Erythroblast (primary cell): ENCODE measurements around the gene PLEKHH3.

Source experiments
- DNase-seq, 2 experiments: peaks; one replicate each; lab custom pipeline; 2025; lab: John Stamatoyannopoulos, UW
- GATA1 ChIP-seq: IDR thresholded peaks from 2 replicates; pipeline ENCODE4 v1.6.1; 2011; ENCODE audit warnings: low read depth, mild to moderate bottlenecking, control low read depth, low read length, moderate library complexity
- POLR2A ChIP-seq: IDR thresholded peaks from 2 replicates; pipeline ENCODE4 v1.6.1; 2011; ENCODE audit warnings: mild to moderate bottlenecking, low read length

PLEKHH3 gene, protein sequence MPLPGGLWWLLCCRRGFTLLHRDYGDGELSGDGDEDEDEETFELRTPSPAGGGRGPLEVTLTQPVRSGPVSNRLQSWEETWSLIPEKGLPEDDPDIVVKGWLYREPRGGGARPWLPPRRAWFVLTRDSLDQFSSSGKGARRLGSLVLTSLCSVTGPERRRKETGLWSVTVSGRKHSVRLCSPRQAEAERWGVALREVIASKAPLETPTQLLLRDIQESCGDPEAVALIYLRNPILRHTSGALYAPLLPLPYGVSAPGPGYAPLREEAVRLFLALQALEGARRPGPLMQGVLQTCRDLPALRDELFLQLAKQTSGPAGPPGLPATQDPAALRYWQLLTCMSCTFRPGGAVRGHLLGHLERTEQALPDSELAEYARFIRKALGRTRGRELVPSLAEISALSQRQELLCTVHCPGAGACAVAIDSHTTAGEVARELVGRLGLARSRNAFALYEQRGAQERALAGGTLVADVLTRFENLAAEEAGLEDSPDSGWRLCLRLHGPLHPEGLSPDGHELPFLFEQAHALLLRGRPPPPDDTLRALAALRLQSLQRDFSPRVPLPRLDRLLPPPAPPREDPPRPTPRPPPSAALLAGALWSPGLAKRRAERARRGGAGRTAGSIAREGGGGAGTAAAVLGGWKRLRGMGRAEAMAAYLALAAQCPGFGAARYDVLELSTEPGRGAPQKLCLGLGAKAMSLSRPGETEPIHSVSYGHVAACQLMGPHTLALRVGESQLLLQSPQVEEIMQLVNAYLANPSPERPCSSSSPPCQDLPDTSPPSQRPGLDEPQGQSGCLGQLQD

GRCh38 chr17:42676424-42677011 lies at the start of gene PLEKHH3:
TSS of gene PLEKHH3 (minus strand) at chr17:42676994. CDS start at chr17:42676563, 431 bp downstream.
- TF ChIP-seq POLR2A (peak; percentile 67), GATA1 (no peak)
- DNase-seq = no peak

DNA sequence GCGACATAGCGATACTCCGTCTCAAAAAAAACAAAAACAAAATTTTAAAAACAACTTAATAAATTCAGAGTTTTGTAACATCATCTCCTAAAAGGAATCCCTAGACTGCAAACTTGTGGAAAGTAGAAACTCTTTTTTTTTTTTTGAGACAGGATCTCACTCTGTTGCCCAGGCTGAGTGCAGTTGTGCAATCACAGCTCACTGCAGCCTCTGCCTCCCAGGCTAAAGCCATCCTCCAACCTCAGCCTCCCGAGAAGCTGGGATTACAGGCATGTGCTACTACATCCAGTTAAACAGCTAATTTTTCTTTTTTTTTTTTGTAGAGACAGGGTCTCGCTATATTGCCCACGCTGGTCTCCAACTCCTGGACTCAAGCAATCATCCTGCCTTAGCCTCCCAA lies 48.3 kb upstream of the PLEKHH3 start:
- DNase-seq = no peak
- TF ChIP-seq POLR2A (no peak), GATA1 (no peak)

DNA sequence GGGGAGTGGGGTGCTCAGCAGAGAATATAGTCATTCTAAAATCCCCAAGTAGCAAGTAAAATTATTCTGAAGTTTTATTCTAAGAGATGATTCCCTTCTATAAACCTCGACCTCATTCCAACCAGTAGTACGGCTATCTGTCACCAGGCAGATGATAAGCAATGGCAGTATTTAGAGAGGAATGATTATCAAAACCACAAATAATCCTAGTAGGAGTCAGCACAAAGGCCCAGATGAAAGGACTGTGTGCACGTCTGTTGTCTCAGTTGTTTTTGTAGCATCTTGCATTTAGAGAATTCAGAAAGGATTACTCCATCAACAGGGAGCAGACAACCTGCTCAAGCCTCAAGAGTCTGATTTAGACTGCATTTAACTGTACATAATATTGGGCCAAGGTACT lies 46.8 kb upstream of the PLEKHH3 start:
- DNase-seq = no peak
- TF ChIP-seq POLR2A = no peak
- no peak for TF ChIP-seq GATA1

DNA sequence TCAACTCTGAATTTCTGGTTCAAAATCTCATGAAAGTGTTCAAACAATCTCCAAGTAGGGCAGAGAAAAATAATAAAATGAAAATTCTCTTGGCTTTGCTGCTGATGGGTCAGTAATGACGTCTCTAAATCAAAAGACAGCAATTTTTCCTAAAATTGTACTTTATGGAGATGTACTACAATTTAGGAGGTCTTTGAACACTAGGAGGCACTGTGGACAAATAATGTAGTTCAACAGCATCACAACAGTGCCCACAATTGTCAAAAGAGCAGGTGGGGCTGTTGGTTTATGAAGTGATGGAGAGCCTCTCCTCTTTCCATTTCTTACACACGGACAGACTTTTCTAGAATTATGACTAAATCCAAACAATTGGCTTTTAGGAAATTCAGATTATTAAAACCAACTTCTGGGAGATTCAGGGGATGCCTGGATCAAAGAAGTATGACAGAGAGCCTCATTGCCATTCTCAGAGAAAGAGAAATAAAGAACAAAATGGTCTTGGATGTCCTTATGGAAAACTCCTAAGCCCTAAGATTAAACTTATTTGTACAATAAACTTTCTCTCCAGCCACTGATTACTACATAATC lies 44.3 kb upstream of the PLEKHH3 start:
- DNase-seq = peak; percentile 76 to 84
- TF ChIP-seq POLR2A = no peak
- no peak for TF ChIP-seq GATA1

DNA sequence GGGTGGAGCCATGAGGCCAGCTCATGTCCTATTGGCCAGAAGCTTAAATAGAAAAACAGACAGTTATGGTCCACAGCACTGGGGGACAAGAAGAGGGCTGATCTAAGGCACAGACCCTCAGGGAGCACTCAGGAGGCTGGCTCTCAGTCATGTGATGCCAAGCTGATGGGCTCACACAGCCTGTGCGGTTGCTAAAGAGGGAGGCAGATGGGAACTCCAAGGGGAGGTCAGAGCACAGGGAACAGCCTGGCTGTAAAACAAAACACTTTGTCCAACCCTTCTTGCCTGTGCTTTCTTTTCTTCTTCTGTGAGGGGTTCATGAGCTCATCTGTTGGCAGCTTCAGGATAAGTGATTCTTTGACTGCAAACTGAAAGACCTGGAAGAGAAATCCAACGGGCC lies 32.8 kb upstream of the PLEKHH3 start:
- TF ChIP-seq GATA1 = no peak
- no peak for TF ChIP-seq POLR2A
- DNase-seq = no peak

GRCh38 chr17:42708588-42708987 lies 31.8 kb upstream of the PLEKHH3 start:
- no peak for TF ChIP-seq POLR2A
- no peak for TF ChIP-seq GATA1
- no peak for DNase-seq

- no peak for DNase-seq
- no peak for TF ChIP-seq GATA1
- no peak for TF ChIP-seq POLR2A
Observed at GRCh38 chr17:42706732-42707131, 29.9 kb upstream of the PLEKHH3 start.

DNA sequence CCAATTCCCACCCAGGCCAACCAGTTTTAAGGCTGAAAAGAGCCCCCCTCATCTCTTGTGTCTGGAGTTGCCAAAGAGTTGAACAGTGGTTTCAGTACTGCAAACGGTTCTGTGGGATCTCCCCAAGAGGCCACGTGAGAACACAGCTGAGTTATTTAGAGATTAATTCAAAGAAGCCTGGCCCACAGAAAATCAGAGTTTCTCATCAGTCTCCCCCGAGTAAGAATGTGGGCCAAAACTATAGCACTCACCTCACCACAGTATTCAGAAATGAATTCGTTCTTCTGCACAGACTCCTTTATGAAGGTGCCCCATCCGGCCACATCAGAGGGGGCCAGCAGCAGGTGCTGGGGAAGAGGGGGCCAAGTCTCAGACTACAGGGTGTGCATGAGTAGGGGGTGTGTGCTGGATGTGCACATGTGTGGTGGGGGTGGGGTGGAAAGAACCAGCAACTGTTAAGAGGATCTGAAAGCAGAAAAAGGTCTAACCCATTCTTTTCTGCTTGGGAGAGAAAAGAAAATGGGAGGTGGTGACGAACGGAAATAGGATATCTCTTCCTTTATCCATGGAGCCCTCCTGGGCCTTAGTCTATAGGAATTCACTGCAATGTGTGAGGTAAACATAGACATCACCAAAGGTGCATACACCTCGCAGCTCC lies 28.2 kb upstream of the PLEKHH3 start:
- no peak for TF ChIP-seq POLR2A
- TF ChIP-seq GATA1 = no peak
- DNase-seq = no peak

DNA sequence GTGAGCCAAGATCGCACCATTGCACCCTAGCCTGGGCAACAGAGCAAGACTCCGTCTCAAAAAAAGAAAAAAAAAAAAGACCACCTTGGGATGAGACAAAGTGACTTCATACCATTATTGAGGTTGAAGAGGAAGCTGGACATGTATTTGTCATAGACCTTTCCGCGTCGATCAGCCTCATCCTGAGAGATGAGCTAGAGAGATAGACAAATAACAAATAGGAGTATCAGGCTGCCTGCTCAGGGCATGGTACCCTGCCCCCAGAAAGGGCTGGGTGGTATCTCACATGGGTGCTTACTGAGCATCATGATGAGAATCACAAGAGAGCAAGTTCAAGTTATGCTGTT lies 27.7 kb upstream of the PLEKHH3 start:
- TF ChIP-seq POLR2A (no peak), GATA1 (no peak)
- no peak for DNase-seq

GRCh38 chr17:42702446-42702845 lies 25.7 kb upstream of the PLEKHH3 start:
- DNase-seq = no peak
- no peak for TF ChIP-seq POLR2A
- no peak for TF ChIP-seq GATA1

GRCh38 chr17:42700586-42701289 lies 23.9 kb upstream of the PLEKHH3 start:
- DNase-seq = no peak
- TF ChIP-seq POLR2A = no peak
- no peak for TF ChIP-seq GATA1

GRCh38 chr17:42699415-42699740 lies 22.6 kb upstream of the PLEKHH3 start:
- no peak for TF ChIP-seq GATA1
- no peak for TF ChIP-seq POLR2A
- DNase-seq = no peak

- DNase-seq = peak; percentile 83 to 96
- TF ChIP-seq GATA1 (peak; percentile 68), POLR2A (no peak)
Observed at GRCh38 chr17:42698736-42699414, 22.1 kb upstream of the PLEKHH3 start.
